ENCODE data around the gene ARFIP1. TPM values are rescaled to one million over a fixed set of nuclear protein-coding genes. Genes with fewer than 3 reads are reported as not detected.

Gene ARFIP1
- total RNA-seq, 2 donors from 2014 or later = 55.6 to 60.9 TPM

DNA sequence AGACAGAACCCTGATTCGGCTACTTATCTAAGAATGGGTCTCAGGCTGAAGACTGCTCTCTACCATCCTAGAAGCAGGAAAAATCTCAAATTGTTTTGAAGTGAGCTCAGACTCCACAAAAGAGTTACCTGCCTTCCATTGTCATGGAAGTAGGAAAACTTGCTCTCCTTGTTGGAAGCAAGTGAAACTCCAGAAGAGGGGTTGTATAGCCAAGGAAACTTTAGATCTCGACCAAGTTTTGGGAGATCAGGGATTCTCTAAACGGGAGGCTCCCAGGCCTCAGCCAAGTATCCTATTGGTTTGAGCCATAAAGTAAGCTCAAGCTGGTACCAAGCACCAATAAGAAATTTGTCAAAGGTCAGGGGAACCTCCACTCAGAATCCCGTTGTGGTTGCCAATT is 147.2 kb downstream of the ARFIP1 start:
- DNase-seq (no peak), ATAC-seq (no peak)
- intact Hi-C loops (cut with DNase I, micrococcal nuclease) = no loop called here

DNA sequence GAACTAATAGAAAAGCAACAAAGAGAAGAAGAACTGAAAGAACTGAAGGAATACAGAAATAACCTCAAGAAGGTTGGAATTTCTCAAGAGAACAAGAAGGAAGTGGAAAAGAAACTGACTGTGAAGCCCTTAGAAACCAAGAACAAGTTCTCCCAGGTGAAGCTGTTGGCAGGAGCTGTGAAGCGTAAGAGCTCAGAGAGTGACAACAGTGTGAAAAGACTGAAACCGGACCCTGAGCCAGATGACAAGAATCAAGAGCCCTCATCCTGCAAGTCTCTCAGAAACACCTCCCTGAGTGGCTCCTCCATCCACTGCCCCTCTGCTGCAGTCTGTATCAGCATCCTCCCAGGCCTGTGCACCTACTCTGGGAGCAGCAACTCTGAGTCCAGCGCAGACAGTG is 148.0 kb downstream of the ARFIP1 start:
- no peak for DNase-seq
- no peak for ATAC-seq

DNA sequence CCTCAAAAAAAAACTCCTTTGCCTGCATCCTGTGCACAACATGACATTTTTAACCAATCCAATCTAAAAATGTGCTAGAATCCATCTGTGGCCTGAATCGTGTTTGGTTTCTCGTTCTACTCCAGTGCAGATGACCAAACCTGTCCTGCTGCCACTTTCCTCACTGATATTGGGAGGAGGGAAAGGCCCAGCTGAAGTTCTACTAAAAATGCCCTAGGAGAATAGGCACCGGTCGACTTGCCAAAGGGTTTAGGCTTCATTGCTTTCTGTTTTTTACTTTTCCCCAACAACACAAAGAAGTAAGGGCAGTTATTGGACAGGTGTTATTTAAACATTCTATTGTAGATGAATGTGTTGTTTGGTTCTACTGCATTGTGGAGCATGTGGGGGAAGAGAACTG is 148.5 kb downstream of the ARFIP1 start:
- intact Hi-C loops (cut with DNase I, micrococcal nuclease) = no loop called here
- no peak for ATAC-seq

More for the DNA sequence above, 148.0 kb downstream of the ARFIP1 start:
- intact Hi-C loops (cut with DNase I, micrococcal nuclease) = no loop called here

DNA sequence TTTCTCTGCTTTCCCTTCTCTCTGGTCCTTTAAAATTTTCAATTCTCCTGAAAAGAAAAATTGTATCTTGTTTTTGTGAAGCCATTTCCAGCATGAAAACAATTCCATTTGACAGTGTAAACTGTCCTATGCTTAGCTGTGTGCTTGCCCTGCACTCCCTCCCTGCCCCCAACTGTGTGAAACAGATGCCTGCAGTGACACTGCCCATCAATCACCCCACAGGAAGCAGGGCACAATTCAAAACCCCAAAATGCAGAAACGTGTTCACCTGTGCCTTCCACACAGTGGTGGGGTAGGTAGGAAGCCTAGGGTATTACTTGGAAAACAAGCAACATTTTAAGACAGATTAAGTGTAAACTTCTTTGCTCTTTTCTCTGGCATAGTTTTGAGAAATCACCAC is 150.1 kb downstream of the ARFIP1 start:
- ATAC-seq (no peak), DNase-seq (no peak)
- intact Hi-C loops (cut with DNase I, micrococcal nuclease) = no loop called here

More for the DNA sequence above, 148.5 kb downstream of the ARFIP1 start:
- no peak for DNase-seq

DNA sequence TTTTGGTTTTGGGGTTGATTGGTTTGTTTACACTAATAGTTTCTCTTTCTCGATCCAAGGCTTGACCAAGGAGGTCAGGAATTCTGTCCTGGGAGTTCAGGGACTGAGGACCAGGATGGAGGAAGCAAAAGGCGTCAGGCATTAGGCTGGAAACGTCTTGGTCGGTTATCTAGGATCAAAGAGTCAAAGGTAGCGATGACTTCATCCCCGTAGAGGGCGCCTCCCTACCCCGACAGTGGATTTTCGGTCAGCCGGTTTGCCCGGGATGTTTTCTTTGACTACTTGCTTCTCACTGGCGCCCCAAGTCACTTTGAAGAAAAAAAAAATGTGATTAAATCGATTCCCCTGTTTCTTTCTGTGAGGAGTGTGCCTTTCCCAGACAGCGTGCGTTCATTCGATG is 155.4 kb downstream of the ARFIP1 start:
- DNase-seq (peak; percentile 69 to 77), ATAC-seq (peak; percentile 50)
- intact Hi-C loops (cut with DNase I, micrococcal nuclease) = no loop called here

DNA sequence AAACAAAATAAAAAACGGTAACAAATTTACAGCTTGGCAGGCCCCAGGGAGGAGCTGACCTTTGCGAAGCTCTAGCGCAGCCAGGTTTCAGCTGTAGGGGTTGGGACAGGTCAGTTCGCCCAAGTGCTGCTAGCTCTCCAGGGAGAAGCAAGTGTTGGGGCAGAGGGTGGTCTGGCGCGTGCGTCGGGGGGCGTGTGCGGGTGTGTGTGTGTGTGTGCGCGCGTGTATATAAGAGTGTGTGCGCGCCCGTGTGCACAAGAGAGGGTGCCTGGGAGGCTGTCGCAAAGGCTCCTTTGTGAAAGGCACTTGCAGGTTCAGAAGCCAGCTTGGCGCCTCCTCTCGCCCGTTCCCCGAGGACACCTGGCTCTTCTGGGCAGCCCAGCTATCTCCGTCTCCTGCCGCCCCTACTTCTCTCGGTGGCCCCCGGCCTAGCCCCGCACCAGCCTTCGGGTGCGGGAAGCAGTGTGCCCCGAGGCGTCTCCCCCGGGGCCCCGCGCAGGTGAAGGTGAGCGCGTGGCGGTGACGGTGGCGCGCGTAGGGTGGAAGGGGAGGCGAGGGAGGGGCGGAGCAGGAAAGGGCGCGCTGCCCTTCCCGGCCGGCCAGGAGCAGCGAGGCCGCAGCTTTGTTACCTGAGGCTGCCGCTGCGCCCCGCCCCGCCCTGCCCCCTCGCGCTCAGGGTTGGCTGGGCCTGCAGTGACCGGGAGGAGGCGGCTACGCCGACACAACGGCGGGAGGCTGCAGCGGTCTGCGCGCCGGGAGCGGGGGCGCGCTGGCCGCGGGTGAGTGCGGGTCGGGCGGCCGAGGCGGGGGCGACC is 156.1 kb downstream of the ARFIP1 start, which contains the start of gene FHDC1:
FHDC1 (plus strand) TSS at position 693 of the 815 bp plus-strand sequence. CDS start 6,735 bp downstream, outside the sequence.
- peak; percentile 84 to 87 for DNase-seq
- intact Hi-C loops (cut with DNase I, micrococcal nuclease) = no loop called here
- peak; percentile 82 for ATAC-seq

DNA sequence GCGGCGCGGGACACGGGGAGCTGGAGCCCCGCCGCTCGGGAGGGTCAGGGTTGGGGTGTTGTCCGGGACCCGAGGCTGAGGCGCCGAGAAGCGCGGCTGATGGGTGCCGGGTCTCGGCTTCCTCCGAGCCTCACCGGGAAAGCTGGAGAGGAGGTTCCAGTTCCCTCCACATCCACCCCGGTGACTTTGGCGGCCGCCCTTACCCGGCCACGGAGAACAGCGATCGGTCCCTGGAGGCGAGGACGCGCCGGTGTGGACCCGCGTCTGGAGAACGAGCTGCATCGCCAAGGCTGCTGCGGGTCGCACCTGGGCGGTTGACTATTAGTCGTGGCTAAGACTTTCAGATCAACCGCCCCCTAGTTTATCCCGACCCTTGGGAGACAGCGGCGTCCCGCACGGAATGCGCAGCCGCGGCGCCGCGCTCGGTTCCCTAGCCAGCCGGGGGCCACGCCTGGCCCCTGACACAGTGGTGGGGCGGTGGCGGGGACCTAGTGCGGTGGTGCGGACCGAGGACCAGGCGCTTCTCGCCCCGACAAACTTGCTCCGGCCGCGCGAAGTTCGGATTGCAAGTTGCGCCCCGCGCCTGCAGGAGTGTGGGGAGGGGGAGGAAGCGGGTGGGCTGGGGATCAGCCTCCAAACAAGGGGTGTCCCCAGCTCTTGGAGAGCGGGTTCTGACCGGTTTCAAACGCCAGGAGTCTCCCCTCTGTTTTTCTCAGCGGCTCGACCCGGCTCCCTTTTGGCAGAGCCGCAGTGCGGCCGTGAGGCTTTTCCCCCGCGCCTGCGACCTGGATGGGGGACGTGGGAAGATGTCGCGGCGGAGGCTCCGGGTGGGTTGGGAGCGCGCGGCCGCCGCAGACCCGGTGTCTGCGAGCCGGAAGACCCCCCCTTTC is 156.9 kb downstream of the ARFIP1 start:
- peak; percentile 50 for ATAC-seq
- intact Hi-C loops (cut with DNase I, micrococcal nuclease) = no loop called here

DNA sequence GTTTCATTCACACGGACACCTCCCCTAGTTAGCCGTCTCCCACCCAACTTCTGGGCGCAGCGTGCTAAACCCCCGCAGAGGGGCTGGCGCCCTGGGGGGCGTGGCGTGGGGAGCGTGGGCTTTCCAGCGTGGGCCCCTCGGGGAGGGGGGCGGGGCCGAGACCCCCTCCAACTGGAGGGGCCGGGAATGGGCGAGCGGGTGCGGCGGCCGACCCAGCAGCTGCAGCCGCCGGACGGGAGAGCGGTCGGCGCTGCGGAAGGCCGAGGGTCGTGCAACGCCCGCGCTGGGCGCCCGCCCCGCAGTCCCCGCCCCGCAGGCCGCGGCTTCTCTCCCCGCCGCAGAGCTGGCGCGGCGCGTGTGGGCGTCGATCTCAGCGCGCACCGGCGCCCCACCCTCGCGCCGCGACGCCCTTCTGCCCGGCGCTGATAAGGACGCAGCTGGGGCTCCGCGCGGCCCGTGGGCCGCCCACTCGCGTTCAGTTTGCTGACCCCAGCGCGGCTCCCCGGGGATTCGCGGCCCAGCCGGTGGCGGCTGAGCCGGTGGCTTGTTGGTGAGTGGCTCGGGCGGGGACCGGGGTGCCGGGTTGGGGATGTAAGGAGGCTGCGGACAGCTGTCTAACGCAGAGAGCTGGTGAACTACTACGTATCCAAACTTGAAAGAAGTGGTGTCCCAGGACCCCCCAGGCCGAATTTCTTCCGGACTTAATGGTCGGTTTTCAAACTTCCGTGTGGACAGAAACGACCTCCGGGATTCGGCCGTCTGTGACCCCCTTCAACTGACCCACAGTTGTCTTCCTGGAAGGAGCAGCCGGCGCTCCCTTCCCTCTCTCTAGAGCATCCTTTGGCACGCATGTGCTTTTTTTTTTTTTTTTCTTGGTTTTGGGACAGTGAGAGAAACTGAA is 157.8 kb downstream of the ARFIP1 start:
- DNase-seq = peak in 1 of 2 donors; percentile 61
- intact Hi-C loops (cut with DNase I, micrococcal nuclease) = no loop called here
- ATAC-seq = peak; percentile 62

More for the DNA sequence above, 156.9 kb downstream of the ARFIP1 start:
- DNase-seq = peak in 1 of 2 donors; percentile 68

DNA sequence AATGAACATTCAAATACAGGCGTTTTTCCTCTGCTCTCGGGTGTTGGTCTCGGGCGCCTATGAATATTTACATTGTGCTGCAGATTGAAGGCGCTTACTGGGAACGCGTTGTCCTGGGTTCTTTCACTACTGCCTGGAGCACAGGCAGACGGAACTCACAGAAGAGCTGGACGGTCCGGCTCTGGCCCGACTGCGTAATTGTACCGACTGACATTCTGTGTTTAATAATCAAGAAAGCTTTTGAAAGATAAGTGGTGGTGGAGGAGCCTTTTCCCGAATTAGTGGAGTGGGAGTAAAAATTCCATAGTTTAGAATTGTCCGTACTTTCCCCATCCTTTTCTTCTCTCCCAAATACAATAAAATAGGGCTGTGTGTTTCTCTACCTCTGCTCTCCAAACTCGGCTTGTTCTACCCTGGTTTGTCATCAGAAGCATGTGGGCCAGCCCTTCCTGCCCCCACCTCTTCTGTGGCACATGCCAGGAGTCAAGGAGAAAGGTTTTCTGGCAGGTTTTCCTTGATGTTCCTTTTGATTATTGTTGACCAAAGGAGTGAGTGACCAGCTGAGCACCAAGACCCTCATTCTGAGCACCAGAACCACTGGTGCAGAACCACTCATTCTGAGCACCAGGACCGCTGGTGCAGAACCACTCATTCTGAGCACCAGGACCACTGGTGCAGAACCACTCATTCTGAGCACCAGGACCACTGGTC is 158.6 kb downstream of the ARFIP1 start:
- ATAC-seq (no peak), DNase-seq (peak in 1 of 2 donors; percentile 28)

DNA sequence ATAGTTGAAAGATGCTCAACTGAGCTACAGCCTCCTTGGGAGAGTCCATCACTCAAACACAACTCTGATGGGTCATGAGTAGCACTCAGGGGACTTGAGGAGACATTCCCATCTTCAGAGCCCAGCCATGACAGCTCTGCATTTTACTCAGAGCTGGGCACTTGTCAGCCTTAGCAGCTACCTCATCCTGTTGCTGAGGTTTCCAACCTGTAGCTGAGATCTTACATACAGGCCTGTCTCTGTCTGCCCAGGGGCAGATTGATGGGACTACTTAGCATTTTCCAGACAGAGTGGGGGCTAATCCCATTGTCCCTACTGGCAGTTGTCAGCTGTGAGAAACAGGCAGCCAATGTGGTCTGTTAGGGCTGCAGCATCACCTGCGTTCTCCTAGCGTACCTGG is 159.9 kb downstream of the ARFIP1 start:
- no peak for ATAC-seq
- DNase-seq = no peak
- intact Hi-C loops (cut with DNase I, micrococcal nuclease) = no loop called here

More for the DNA sequence above, 158.6 kb downstream of the ARFIP1 start:
- intact Hi-C loops (cut with DNase I, micrococcal nuclease) = no loop called here

DNA sequence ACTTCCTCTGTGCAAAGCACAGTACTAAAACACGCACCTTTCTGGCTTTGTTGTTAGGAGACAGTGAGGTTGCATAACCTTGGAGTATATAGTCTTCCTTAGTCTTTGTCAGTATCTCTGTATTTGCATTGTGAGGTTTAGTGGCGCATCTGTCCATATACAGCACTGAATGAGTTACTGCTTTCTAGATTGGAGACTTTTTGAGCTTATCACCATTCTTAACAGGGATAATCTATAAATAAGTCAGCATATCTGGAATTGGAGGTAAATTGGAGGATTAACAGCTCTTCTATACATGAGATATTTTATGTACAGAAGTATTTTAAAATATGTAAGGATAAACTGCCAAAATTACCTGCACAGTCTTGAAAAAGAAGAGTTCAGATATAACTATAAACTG is 160.7 kb downstream of the ARFIP1 start:
- ATAC-seq (no peak), DNase-seq (no peak)
- intact Hi-C loops (cut with DNase I, micrococcal nuclease) = no loop called here

DNA sequence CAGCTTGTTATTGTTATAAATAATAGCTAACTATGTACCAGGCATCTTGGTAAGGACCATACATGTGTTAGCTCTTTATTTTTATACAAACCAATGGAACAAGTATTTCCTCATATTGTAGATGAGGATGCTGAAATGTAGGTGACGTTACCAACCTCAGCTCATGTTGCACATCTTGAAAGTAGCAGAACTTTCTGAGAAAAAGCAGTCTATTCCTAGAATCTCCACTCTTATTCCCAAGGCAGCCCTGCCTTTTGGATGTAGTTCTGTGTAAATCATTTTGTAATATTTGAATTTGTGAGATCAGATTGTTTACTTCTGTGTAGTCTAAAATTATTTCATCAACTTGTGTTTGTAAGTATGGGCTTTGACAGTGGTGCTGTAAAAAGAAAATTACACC is 161.7 kb downstream of the ARFIP1 start:
- DNase-seq (no peak), ATAC-seq (no peak)
- intact Hi-C loops (cut with DNase I, micrococcal nuclease) = no loop called here

DNA sequence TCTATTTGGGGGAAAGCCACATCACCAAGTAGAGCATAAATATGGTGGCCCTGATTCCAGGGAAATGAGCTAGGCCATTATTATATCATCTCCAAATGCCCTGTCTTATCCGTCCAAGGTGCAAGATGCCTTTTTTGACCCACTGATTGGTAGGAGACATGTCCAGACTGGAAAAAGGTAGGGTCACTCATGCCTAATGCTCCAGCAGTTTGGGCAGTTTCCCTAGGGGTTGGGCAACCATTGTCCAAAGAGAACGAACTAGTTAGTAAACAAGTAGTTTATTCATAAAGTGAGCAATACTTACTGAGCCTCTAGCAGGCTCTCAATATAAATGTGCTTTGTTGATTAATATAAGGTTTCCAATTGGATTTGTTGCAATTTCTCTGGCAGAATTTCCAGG is 162.6 kb downstream of the ARFIP1 start:
- intact Hi-C loops (cut with DNase I, micrococcal nuclease) = no loop called here
- DNase-seq (no peak), ATAC-seq (no peak)

DNA sequence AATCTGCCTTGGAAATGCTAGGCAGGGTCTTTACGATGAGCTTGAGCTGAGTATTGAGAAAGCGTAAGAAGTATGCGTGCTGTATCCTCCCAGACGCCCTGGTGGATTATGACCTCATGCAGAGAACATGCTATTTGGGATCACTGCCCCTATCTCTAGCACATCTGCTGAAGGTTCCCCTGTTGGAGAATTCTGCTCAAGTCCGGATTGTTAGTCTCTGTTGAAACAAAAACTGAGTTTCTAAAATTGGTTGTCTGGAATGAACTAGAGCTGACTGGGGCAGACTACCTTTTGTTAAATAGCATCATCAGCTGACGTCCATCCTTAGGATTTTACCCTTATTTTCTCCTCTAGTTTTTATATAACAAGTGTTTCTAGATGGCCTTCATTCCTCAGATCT is 163.9 kb downstream of the ARFIP1 start:
- intact Hi-C loops (cut with DNase I, micrococcal nuclease) = no loop called here
- DNase-seq (no peak), ATAC-seq (no peak)

DNA sequence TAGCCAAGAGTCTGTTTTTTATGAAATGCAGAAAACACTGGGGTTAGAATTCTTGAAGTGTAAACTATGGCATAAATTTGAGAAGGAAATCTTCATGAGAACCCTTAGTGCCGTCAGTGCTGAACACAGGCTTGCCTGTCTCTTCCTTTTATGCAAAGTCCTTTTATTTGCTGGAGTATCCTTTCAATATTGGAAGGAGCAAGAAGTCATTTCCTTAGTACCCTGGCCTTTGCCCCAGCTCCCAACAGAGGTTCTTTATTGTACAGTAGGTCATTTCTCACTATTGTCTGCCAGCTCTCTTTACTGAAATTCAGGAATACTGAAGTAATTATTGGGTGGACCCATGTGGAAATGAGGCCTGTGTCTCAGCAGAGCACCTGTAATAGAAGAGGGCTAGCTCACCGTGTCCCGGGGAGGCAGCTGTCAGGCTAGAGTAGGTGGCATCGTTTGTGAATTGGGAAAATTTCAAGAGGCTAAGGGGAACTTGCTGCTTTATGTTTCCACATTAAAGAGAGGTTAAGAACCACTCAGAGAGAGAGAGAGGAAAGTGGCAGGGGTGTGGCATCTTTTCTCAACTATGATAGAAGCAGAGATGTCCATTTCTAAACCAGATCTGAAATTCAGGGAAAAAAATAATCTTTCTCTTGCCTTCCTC is 165.0 kb downstream of the ARFIP1 start:
- ATAC-seq (peak; percentile 90), DNase-seq (no peak)
- intact Hi-C loops (cut with DNase I, micrococcal nuclease) = no loop called here

DNA sequence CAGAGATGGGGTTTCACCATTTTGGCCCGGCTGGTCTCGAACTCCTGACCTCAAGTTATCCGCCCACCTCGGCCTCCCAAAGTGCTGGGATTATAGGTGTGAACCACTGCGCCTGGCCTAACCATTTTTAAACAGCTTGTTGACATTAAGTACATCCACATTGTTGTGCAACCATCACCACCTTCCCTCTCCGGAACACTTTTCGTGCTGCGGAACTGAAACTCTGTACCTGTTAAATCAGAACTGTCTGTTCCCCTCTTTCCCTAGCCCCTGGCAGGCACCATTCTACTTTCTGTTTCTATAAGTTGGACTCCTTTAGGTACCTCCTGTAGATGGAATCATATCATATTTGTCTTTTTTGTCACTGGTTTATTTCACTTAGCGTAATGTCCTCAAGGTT is 165.9 kb downstream of the ARFIP1 start:
- no peak for ATAC-seq
- no peak for DNase-seq
- intact Hi-C loops (cut with DNase I, micrococcal nuclease) = no loop called here

DNA sequence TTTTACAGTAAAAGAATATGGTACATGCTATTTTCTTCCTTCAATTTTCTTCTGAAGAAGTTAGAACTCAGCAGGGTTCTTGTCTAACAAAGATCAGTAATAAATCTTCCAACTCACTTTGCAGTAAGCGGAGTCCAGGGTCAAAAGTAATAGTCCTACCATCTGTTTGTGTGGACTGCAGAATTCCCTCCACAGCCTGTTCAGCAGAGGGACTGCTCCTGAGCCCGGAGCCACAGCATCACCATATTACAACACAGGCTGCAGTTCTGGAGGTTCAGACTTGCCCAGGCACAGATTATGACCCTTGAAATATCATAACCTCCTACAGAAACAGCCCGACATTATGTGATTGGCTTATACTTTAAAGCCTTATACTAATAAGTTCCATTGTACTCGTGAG is 166.7 kb downstream of the ARFIP1 start:
- intact Hi-C loops (cut with DNase I, micrococcal nuclease) = no loop called here
- DNase-seq (no peak), ATAC-seq (no peak)

DNA sequence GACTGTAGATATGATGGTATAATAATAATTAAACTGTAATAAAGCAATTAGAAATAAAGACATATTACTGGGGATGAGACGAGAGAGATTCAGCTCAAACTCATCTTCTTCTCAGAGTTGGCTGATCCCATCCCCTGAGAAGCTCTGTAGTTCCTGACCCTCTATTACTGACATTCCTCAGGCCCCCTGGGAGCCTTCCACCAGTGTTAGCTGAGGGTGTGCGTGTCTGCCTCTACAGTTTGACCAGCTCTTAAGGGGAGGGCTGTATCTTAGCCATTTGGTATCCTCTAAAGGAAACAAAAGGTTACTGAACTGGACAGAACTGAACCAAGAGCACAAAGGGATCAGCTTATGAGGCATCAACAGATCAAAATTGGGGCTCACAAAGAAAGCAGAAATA is 167.6 kb downstream of the ARFIP1 start:
- intact Hi-C loops (cut with DNase I, micrococcal nuclease) = no loop called here
- DNase-seq = no peak
- ATAC-seq = no peak

Measured in left colon (tissue), 2 donors.